Measurements from ENCODE around the gene TRNAU1AP.
"Not testable (repeated sequence)": the region's sequence is repeated elsewhere in the genome, so short reads cannot be mapped to it uniquely, and the experiment has no call there.

TRNAU1AP gene

GRCh38 chr1:28552758-28553663 lies at the start of gene TRNAU1AP:
Gene TRNAU1AP, plus strand, starts transcription at chr1:28553085. Its CDS starts 26 bp downstream, at chr1:28553111.
- no peak for FAIRE-seq

GRCh38 chr1:28503117-28503516 lies 49.8 kb upstream of the TRNAU1AP start:
- FAIRE-seq = no peak

- no peak for FAIRE-seq
Measured at GRCh38 chr1:28505406-28506187, 47.3 kb upstream of the TRNAU1AP start, which contains the start of gene RCC1. Gene RCC1, plus strand, starts transcription at chr1:28506043. Its CDS starts 23,824 bp downstream, at chr1:28529867.

GRCh38 chr1:28506907-28507246 lies 46.0 kb upstream of the TRNAU1AP start:
- FAIRE-seq = no peak

GRCh38 chr1:28507247-28507645 lies 45.6 kb upstream of the TRNAU1AP start:
- FAIRE-seq = no peak

- FAIRE-seq = no peak
Measured at GRCh38 chr1:28507646-28508434, 45.0 kb upstream of the TRNAU1AP start.

GRCh38 chr1:28508435-28508754 lies 44.5 kb upstream of the TRNAU1AP start:
- FAIRE-seq = no peak

- no peak for FAIRE-seq
Measured at GRCh38 chr1:28509705-28510272, 43.1 kb upstream of the TRNAU1AP start.

GRCh38 chr1:28510273-28510969 lies 42.5 kb upstream of the TRNAU1AP start:
- no peak for FAIRE-seq

GRCh38 chr1:28510970-28511440 lies 41.9 kb upstream of the TRNAU1AP start:
- FAIRE-seq = no peak

- no peak for FAIRE-seq
Measured at GRCh38 chr1:28512058-28512611, 40.8 kb upstream of the TRNAU1AP start.

GRCh38 chr1:28514445-28514933 lies 38.4 kb upstream of the TRNAU1AP start:
- FAIRE-seq = not testable (repeated sequence)

- FAIRE-seq = no peak
Measured at GRCh38 chr1:28516518-28516956, 36.3 kb upstream of the TRNAU1AP start.

GRCh38 chr1:28517649-28517999 lies 35.3 kb upstream of the TRNAU1AP start:
- no peak for FAIRE-seq

GRCh38 chr1:28518000-28518744 lies 34.7 kb upstream of the TRNAU1AP start:
- FAIRE-seq = no peak

GRCh38 chr1:28518745-28519341 lies 34.0 kb upstream of the TRNAU1AP start:
- no peak for FAIRE-seq

GRCh38 chr1:28519946-28520725 lies 32.7 kb upstream of the TRNAU1AP start:
- FAIRE-seq = no peak

- not testable (repeated sequence) for FAIRE-seq
Measured at GRCh38 chr1:28520796-28521195, 32.1 kb upstream of the TRNAU1AP start.

- FAIRE-seq = no peak
Measured at GRCh38 chr1:28521502-28522164, 31.3 kb upstream of the TRNAU1AP start.
